Left kidney (tissue), 2 donors: ENCODE results near the gene CLDN18. TPM values are rescaled to one million over a fixed set of nuclear protein-coding genes. Genes with fewer than 3 reads are reported as not detected.
A peak's percentile ranks its signal among the peaks of the same experiment; 100 is the strongest.

Experiments
- DNase-seq: peaks from one replicate; pipeline ENCODE4 v3.0.0-alpha.2; 2013
- polyA plus RNA-seq: library from polyadenylated mRNA; unstranded; fragments of 120-200 nt; gene quantifications from one replicate; pipeline ENCODE4 v1.2.1, GENCODE V29; 2013; ENCODE audit not compliant: insufficient read length

Gene CLDN18
- polyA plus RNA-seq, 1 donor, result 2.7 TPM

DNA sequence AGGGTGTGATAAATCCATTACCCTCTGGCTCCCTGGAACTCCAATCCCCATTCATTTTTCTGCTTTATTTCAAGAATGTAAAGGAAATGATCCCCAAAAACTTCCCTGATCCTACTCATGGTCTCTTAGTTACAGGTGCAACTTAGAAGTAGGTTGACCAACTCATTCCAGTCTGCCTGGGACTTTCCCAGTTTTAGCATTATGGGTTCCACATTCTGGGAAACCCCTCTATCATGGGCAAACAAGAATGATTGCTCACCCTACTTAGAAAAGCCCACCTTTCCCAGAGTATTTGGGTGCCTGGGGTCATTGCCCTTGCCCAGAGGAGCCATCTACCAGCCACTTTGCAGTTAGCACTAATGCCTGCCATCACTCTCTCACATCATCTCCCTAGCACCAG, 15.6 kb downstream of the CLDN18 start:
- no peak for DNase-seq

- no peak for DNase-seq
Measured at GRCh38 chr3:138027821-138028220, 17.9 kb downstream of the CLDN18 start.

DNA sequence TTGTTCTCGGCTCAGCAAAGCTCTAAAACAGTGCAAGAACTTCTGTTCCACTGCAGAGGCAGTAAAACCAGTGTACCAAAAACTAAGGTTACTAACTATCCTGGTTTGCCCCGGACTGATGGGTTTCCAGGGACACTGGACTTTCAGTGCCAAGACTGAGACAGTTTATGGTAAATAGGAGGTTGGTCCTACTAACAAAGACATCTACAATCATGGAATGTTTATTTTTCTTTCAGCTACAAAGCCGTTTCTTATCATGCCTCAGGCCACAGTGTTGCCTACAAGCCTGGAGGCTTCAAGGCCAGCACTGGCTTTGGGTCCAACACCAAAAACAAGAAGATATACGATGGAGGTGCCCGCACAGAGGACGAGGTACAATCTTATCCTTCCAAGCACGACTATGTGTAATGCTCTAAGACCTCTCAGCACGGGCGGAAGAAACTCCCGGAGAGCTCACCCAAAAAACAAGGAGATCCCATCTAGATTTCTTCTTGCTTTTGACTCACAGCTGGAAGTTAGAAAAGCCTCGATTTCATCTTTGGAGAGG, 20.8 kb downstream of the CLDN18 start:
- no peak for DNase-seq

GRCh38 chr3:138031536-138031935, 21.6 kb downstream of the CLDN18 start:
- DNase-seq, result no peak

DNA sequence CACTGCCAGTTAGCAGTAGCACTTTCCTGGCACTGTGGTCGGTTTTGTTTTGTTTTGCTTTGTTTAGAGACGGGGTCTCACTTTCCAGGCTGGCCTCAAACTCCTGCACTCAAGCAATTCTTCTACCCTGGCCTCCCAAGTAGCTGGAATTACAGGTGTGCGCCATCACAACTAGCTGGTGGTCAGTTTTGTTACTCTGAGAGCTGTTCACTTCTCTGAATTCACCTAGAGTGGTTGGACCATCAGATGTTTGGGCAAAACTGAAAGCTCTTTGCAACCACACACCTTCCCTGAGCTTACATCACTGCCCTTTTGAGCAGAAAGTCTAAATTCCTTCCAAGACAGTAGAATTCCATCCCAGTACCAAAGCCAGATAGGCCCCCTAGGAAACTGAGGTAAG, 22.6 kb downstream of the CLDN18 start:
- DNase-seq, result no peak

- no peak for DNase-seq
Measured at GRCh38 chr3:138033202-138033691, 23.3 kb downstream of the CLDN18 start.

DNA sequence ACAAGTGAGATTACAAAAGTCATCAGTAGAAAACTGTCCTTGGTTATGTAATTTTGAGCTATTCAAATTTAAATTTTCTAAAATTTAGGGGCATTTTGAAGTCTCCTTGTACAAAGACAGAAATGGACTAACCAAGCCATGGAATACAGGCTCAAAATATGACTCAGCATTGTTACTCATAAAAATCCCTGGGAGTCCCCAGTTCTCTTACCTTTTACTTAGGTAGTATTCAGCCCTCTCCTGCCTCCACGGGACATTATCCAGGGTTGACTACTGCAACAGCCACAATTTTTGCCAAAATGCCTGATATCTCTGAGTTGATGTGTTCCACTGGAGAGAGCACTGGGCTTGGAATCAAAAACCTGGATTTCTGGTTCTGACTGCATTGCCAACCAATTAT, 25.0 kb downstream of the CLDN18 start:
- DNase-seq, result no peak

DNA sequence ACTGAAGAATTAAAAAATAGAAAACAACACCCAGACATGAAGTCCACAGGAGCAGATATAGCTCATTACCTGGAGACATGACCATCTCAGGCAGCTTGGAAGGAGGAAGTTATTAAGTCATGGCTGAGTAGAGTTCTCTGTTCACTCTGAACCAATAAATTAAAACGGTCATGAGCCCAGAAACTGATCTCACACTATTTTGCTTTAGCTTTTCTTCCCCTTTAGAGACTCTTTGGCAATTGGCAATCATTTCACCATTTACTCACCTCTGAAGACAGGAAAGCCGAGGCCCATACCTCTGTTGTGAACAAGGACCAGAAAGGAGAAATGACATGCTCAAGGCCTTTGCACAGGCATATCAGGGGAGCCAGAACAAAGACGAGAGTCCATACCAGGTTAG, 26.6 kb downstream of the CLDN18 start:
- peak; percentile 13 for DNase-seq

DNA sequence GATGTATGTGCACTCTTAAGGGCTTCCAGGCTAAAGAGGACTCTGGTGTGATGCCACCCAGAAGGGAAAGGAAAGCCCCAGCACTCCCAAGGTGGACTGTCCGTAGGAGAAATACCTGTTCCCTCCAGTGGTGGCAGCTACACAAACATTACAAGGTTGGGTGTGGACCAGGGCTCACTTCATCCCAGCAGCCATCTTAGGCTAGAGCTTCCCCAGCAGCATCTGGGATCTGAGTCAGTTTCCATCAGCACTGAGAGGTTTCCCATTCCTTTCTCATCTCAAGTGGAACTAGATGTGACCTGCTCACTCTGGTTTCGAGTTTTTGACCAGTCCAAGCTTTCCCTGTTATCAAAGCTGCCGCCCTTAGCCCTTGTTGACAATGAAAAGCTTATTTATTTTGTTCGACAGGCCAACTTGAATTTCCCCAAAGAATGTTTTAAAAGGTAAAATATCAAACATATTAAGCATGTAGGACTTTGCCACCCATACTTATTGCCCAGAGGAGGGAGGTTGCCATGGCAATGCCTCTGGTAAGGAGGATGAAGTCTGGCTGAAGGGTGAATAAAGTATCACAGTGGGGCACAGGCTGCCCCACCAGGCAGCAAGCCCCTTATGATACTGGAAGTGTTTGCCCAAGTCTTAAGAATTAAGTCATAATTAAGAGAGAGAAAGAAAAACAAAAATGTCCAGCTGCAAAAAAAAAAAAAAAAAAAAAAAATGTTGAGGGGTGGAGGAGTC, 28.9 kb downstream of the CLDN18 start:
- no peak for DNase-seq

DNA sequence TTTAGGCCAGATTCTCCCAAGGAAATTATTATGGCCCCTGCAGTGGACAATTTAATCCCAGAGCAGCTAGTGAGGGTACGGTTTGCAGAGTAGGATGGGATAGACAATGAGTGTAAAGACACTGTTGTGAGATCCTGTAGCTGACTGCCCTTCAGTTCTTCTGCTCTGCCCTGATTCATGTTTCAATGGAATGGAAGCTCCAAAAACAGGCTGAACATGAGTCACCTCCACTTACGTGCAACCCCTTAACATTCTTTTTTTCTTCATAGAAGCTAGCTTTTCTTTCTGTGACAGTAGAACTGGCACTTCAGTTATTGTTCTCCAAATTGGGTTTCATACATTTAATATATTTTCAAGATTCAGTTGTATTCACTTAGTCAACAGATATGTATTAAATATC, 32.1 kb downstream of the CLDN18 start:
- no peak for DNase-seq

DNA sequence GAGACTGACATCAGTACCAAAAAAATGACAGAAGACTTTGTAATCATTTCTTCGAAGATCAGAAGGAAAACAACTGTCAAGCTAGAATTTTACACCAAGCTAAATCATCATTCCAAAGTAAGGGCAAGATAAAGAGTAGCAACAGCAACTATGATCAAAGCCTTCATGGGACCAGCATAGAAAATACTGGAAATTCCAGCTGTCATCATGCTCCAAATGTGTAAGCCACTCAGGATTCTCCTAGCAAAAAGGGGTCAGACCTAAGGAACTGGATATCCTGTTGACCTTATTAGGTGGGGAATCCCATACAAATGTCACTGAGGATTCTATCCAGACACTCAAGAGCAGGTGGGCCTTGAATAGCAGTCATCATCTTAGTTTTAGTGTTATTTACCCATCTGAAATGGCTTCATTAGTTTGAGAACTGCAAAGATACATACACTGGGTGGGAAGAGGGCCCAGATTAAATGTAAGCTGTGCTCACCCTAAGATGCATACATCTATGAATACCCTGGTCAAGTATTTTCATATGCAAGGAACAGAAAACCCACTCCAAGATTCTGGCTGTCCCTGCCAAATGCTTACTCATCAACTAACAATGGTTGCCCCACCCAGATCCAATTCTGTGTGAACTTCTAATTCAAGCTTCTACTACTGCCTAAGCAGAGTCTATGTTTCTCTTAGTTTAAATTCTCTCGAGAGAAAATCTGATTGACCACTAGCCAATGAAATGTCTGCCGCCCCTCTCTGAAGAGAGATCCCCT, 33.5 kb downstream of the CLDN18 start:
- DNase-seq, result no peak

DNA sequence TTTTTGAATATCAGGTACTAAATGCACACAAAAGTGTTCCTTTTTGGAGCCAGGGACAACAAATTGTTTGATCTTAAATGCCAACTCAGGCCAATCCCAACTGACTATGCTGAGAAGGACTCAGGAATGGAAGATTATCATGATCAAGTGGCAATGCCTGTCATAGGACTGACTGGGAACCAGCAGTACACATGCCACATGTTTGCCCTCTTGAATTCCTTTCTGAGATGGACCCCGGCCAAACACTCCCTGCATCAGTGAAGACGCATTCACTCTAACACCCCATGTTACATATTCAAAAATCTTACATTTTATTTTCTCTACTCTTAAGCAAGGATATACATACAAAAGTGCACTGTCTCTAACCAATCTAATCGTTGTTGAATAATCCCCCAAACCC, 36.1 kb downstream of the CLDN18 start:
- no peak for DNase-seq

DNA sequence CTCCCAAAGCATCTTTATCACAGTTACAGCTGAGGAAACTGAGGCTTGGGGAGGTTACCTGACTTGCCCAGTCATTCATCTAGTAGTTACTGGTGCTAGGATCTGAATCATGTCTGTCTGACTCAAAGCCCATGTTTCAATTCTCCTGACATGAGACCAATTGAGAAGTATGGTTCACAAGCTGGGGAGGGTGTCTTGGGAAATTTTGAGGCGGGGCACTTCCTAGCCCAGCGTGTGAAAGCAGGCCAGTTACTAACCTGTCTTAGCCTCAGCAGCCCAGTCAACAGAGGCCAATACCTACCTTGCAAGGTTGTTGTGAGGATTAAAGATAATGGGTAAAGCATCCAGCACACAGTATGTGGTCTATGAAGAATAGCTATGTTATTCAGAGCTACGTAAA, 37.0 kb downstream of the CLDN18 start:
- DNase-seq, result no peak

GRCh38 chr3:138047596-138048158, 37.7 kb downstream of the CLDN18 start:
- no peak for DNase-seq

DNA sequence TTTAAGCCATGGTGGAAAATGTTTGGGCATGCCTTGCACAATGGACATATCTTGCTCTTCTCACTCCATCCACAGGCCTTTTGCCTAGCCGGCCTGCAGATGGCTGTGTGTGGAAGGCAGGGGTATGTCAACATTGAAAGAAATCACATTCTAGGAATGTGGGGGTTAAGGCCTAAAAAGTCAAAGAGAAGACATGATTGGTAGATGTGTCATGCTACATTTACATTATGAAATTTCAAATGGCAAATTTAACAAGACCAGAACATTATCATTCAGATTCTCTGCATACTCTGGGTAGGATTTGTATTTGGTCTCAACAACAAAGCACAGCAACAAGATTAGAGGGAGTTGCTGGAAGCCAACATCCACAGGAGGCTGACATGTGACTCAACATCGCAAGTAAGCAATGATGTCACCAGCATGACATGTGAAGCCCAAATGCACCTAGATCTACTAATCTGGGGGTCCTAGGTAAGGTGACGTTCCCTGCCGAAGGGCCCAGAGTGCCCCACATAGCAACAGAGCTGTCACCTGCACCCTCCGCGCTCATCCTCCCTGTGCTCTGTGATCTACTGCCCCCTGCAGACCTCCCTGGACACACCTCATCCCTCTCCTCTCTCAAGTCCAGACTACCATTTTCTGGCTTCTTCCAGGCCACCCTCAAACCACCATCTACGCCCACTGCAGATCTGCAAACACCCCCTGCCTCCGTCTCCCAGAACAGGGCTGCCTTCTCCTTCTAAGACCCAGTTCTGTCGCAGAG, 39.4 kb downstream of the CLDN18 start:
- no peak for DNase-seq

DNA sequence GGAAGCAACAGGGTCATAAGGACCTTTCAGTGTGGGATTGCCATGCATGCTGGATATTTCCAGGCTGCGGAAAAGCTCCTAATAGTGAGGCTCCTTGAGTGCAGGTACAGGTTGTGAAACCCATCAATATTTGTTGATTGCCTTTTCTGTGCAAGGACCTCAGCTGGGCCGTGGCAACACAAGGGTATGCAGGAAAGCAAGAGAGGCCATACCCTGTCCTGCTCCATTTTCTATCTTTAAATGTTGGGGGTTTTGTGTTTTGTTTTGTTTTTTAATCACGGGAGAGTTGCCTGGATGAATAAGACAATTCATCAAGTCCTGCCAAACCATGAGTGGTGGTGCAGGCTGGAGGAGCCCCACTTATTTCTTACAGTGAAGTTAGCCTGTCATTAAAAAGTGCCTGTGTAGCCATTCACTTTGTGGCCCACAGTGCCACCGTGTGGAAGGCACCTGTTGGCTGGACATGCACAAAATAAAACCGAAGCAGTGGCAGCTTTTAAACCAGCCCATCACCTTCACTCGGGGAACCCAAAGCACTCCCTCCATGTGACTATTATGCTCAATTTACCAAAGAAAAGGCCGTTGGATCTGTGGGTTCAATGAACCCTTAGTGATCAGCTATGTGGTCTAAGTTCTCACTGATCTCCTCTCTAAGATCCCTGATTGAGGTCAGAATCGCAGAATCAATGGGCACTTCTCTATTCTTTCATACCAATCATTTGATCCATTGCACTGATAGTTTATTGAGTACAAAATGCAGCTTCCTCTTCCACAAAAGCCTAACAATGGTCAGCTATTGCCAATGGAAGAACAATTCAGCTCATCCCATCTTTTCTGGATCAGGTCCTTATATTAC, 42.2 kb downstream of the CLDN18 start:
- peak; percentile 26 for DNase-seq

DNA sequence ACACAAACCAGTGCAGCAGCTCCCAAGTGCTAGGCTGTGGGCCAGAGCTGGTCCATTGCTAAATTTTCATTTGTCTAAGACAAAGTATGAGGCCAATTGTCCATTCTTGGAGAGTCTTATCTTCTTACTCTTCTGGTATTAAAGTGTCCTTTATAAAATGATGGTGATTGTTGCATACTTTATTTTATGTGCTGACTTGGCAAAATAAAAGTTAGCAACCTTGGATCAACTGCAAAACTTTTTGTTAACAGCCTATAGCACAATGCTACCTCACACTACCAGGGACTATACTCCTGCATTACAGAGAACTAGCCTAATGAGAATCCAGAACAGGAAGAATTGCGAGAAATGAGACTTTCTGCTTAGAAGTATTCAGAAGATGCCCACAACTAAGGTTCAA, 44.1 kb downstream of the CLDN18 start:
- no peak for DNase-seq

DNA sequence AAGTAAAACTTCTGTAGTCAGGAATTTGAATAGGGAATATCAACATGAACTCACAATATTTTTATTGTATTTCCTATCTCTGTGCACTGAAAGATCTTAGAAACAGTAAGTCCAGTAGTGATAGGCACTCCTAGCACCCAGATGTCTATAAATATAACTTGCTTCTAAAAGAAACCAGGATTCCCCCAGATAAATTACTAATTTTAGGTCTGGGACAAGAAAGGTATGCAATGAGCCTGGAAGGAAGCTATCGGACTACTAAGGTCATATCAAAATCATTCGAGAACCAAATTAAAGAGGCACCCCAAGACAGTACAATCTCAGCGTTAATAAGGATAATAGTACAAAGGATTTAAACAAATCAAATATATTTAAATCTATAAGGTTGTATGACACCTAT, 47.4 kb downstream of the CLDN18 start:
- DNase-seq, result no peak

- no peak for DNase-seq
Measured at GRCh38 chr3:138059261-138059660, 49.3 kb downstream of the CLDN18 start.

- no peak for DNase-seq
Measured at GRCh38 chr3:138060792-138061191, 50.8 kb downstream of the CLDN18 start.

- no peak for DNase-seq
Measured at GRCh38 chr3:138062037-138062436, 52.1 kb downstream of the CLDN18 start.
